SK-N-SH treated with all-trans-retinoic acid at 6 μM for 48 hours (cell line): ENCODE results near the gene SCFD2.

ENCODE experiments used
- ARNTL ChIP-seq: fragments of 450-650 bp; formaldehyde crosslinking; IDR thresholded peaks from 2 replicates; pipeline ENCODE4 v1.5.0; 2020; ENCODE audit warnings: low read depth, mild to moderate bottlenecking, moderate library complexity, borderline replicate concordance
- OSR1 ChIP-seq: fragments of 250-450 bp; sonication (Bioruptor Pico); IDR thresholded peaks from 2 replicates; pipeline ENCODE4 v1.8.0; 2022; ENCODE audit warnings: moderate library complexity, mild to moderate bottlenecking, inconsistent platforms
- PPARA ChIP-seq: fragments of 250-450 bp; sonication (Bioruptor Pico); IDR thresholded peaks from 2 replicates; pipeline ENCODE4 v1.5.0; 2020; ENCODE audit warnings: mild to moderate bottlenecking, borderline replicate concordance
- TCF4 ChIP-seq: fragments of 250-450 bp; sonication (Bioruptor Pico); IDR thresholded peaks from 2 replicates; pipeline ENCODE4 v1.8.0; 2021; ENCODE audit warnings: mild to moderate bottlenecking, moderate library complexity, borderline replicate concordance
- TSHZ2 ChIP-seq: fragments of 250-450 bp; sonication (Bioruptor Pico); IDR thresholded peaks from 2 replicates; pipeline ENCODE4 v1.5.0; 2020; ENCODE audit warnings: mild to moderate bottlenecking, moderate library complexity
- ZFP3 ChIP-seq: fragments of 250-450 bp; sonication (Bioruptor Pico); IDR thresholded peaks from 2 replicates; pipeline ENCODE4 v1.5.0; 2020; ENCODE audit warnings: mild to moderate bottlenecking, moderate library complexity
- ZFP30 ChIP-seq: fragments of 450-650 bp; formaldehyde crosslinking; IDR thresholded peaks from 2 replicates; pipeline ENCODE4 v1.5.0; 2022; ENCODE audit warnings: mild to moderate bottlenecking, moderate library complexity
- ZNF70 ChIP-seq: fragments of 450-650 bp; formaldehyde crosslinking; IDR thresholded peaks from 2 replicates; pipeline ENCODE4 v1.5.0; 2020; ENCODE audit warnings: mild to moderate bottlenecking, moderate library complexity
- ZNF8 ChIP-seq: fragments of 450-650 bp; formaldehyde crosslinking; IDR thresholded peaks from 2 replicates; pipeline ENCODE4 v1.5.0; 2020; ENCODE audit warnings: mild to moderate bottlenecking, moderate library complexity
- TF ChIP-seq, protein P1 (sequence below): fragments of 250-450 bp; sonication (Bioruptor Pico); IDR thresholded peaks from 2 replicates; pipeline ENCODE4 v1.8.0; 2020; ENCODE audit warnings: mild to moderate bottlenecking, moderate library complexity, borderline replicate concordance
- TF ChIP-seq, protein P2 (sequence below): fragments of 250-450 bp; sonication (Bioruptor Pico); IDR thresholded peaks from 2 replicates; pipeline ENCODE4 v1.8.0; 2021; ENCODE audit warnings: low read depth, mild to moderate bottlenecking, moderate library complexity, borderline replicate concordance
- TF ChIP-seq, protein P3 (sequence below): fragments of 250-450 bp; sonication (Bioruptor Pico); IDR thresholded peaks from 2 replicates; pipeline ENCODE4 v1.5.1; 2020; ENCODE audit warnings: low read depth, mild to moderate bottlenecking, moderate library complexity

DNA sequence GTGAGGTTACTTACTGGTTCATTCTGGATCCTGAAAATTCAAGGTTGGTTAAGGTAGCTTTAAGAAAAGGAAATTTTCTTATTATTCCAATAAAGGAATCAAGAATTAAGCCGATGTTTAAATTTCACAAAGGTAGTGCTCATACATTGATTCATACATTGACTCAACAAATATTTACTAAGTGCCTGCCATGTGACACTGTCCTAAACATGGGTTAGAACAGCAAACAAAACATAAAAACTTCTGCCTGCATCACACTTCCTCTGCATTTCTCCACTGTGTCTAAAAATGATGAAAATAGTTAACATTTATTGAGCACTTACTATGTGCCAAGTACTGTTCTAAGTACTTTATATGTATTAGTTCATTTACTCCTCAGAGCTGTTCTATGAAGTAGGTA is 428.0 kb downstream of the SCFD2 start:
- TF ChIP-seq ZFP30 (no peak), ZFP3 (CRISPR knock-in tag) (no peak), ZNF8 (CRISPR knock-in tag) (no peak), TCF4 (no peak), TSHZ2 (CRISPR knock-in tag) (no peak), ZNF70 (CRISPR knock-in tag) (no peak), OSR1 (CRISPR knock-in tag) (no peak), ARNTL (CRISPR knock-in tag) (no peak), PPARA (CRISPR knock-in tag) (no peak)
- TF ChIP-seq, protein P1, sequence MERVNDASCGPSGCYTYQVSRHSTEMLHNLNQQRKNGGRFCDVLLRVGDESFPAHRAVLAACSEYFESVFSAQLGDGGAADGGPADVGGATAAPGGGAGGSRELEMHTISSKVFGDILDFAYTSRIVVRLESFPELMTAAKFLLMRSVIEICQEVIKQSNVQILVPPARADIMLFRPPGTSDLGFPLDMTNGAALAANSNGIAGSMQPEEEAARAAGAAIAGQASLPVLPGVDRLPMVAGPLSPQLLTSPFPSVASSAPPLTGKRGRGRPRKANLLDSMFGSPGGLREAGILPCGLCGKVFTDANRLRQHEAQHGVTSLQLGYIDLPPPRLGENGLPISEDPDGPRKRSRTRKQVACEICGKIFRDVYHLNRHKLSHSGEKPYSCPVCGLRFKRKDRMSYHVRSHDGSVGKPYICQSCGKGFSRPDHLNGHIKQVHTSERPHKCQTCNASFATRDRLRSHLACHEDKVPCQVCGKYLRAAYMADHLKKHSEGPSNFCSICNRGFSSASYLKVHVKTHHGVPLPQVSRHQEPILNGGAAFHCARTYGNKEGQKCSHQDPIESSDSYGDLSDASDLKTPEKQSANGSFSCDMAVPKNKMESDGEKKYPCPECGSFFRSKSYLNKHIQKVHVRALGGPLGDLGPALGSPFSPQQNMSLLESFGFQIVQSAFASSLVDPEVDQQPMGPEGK (CRISPR knock-in tag): no peak
- TF ChIP-seq, protein P2, sequence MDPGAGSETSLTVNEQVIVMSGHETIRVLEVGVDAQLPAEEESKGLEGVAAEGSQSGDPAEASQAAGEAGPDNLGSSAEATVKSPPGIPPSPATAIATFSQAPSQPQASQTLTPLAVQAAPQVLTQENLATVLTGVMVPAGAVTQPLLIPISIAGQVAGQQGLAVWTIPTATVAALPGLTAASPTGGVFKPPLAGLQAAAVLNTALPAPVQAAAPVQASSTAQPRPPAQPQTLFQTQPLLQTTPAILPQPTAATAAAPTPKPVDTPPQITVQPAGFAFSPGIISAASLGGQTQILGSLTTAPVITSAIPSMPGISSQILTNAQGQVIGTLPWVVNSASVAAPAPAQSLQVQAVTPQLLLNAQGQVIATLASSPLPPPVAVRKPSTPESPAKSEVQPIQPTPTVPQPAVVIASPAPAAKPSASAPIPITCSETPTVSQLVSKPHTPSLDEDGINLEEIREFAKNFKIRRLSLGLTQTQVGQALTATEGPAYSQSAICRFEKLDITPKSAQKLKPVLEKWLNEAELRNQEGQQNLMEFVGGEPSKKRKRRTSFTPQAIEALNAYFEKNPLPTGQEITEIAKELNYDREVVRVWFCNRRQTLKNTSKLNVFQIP: no peak
- TF ChIP-seq, protein P3, sequence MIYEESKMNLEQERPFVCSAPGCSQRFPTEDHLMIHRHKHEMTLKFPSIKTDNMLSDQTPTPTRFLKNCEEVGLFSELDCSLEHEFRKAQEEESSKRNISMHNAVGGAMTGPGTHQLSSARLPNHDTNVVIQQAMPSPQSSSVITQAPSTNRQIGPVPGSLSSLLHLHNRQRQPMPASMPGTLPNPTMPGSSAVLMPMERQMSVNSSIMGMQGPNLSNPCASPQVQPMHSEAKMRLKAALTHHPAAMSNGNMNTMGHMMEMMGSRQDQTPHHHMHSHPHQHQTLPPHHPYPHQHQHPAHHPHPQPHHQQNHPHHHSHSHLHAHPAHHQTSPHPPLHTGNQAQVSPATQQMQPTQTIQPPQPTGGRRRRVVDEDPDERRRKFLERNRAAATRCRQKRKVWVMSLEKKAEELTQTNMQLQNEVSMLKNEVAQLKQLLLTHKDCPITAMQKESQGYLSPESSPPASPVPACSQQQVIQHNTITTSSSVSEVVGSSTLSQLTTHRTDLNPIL: no peak
